HG02678 (cell line): ENCODE measurements around the gene SLC35F4.
A peak's percentile ranks its signal among the peaks of the same experiment; 100 is the strongest.
"Not testable (repeated sequence)": the region's sequence is repeated elsewhere in the genome, so short reads cannot be mapped to it uniquely, and the experiment has no call there.

Experiments
- ATAC-seq: cut with Tn5 transposase; IDR thresholded peaks from one replicate; pipeline ENCODE4 v1.9.1; 2021; ENCODE audit warnings: mild to moderate bottlenecking, moderate library complexity; ENCODE audit not compliant: unreplicated experiment

SLC35F4 gene

GRCh38 chr14:57811998-57812546 lies 53.8 kb downstream of the SLC35F4 start:
- no peak for ATAC-seq

GRCh38 chr14:57809808-57810207 lies 56.1 kb downstream of the SLC35F4 start:
- ATAC-seq, result no peak

DNA sequence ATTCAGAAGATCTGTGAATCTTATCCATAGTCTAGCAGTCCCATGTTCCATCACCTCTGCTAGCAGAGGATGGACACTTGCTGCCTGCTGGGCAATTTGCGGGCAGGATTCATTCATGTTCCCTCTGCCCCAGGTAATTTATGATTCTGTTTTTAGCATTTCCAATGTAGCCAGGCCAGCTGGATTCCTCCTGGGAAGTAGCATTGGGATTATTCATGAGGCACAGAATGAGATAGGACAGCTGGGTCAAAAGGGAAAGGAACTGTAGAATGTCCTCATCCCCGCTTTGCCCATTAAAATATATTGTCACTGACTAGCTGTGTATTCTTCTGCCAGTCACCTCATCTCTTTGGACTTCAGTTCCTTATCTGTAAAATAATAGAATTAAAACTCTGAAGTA lies 68.7 kb downstream of the SLC35F4 start:
- ATAC-seq, result no peak

DNA sequence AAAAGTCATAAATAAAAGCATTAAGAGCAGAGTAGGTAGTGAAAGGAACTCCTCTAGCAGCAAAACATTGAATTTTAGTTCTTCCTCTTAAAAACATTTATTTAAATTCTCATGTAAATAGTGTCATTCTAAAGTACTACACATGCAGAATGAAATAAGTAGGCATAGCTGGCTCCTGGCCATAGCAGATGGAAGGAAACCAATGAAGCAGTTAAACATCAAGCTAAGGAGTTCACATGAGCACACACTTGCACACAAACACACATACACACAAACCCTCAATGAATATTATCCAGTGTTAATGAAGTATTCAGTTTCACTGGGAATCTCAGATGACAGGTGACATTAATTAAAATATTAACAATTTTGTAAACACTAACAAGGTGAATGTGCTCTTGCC lies 69.3 kb downstream of the SLC35F4 start:
- no peak for ATAC-seq

DNA sequence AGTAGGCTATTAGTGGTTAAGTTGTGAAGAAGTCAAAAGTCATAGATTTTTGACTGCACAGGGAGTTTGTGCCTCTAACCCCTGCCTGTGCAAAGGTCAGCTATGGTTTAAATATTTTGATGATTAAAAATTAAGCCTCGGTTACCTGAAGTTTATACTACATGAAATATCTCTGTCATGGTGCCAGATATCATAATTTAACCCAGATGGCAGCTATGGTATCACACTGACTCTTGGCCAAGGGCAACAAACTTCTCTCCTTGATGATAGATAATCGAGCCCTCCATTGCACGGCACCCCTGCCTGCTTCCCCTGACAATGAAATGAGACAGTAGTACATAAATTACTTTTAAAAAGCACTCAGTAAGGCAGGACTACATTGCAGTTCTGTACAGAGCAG lies 80.8 kb downstream of the SLC35F4 start:
- no peak for ATAC-seq

DNA sequence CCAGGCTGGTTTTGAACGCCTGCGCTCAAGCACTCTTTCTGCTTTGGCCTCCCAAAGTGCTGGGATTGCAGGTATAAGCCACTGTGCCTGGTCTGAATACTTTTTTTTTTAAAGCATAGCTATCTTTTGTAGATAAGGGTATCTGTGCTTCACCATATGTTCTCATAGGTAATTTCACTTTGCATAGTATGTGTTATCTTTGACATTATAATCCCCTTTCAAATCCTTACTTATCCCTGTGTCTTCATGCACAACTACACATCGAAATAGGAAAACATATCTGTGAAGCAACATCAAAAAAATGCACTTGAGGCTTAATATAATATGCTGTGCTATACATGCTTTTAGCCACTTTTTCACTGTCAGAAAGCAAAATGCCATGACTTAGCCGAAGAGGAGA lies 94.1 kb downstream of the SLC35F4 start:
- no peak for ATAC-seq

GRCh38 chr14:57769863-57770523 lies 95.9 kb downstream of the SLC35F4 start:
- ATAC-seq, result peak; percentile 43

GRCh38 chr14:57761800-57762199 lies 104.1 kb downstream of the SLC35F4 start:
- no peak for ATAC-seq

DNA sequence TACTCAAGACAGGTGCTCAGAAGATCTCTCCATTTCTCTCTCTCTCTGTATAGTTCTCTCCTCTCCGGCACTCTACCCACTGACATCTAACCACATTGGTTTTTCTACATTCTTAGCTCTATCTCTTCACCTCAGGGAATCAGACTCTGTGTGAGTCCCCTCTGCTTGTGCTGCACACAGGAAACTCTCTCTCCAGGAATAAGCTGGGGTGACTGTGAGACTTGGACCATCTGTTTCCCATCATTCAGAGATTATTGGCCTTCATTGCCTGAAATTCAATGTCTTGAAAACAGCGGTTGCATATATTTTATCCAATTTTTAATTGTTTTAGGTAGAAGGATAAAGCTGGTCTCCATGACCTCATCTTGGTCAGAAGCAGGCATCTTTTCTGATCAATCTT lies 105.0 kb downstream of the SLC35F4 start:
- no peak for ATAC-seq

DNA sequence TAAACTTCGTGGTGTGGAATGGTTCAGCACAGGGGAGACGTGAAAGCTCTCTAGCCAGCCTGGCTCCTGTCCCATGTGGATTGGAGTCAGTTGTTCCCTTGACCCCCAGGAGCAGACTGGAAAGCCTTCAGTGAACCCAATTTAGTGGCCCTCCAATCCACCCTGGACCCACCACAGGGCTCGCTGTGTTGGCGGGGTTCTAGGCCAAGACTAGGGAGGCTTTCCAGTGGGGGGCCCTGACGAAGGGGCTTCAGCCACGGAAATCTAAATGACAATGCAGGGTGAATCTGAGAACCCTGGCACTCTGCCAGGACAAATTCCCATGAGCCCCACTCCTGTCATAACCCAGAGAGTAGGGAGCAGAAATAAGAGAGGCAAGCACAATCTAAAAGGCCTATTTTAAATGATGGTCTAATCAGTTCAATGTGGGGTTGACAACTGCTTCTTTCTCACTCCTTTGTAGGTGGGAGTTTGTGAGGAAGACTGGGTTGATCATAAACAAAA lies 110.8 kb downstream of the SLC35F4 start:
- no peak for ATAC-seq

DNA sequence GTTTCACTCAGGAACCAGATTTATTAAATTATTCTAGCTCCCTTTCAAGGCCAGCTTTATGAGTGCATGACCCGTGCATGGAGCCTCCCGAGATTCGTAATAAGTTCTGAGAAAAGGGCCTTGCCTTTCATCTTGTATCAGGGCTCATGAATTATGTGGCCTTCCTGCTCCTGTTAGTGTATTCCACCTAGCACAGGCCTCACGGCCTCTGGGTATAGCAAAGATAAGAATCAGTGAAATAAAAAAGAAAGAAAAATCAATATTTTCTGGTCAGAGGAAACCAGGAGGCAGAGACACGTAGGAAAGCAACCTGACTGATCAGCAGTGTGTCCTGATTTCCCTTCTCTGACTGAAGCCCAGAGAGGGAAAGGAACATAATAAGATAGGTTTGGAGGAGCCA lies 111.4 kb downstream of the SLC35F4 start:
- ATAC-seq, result no peak

DNA sequence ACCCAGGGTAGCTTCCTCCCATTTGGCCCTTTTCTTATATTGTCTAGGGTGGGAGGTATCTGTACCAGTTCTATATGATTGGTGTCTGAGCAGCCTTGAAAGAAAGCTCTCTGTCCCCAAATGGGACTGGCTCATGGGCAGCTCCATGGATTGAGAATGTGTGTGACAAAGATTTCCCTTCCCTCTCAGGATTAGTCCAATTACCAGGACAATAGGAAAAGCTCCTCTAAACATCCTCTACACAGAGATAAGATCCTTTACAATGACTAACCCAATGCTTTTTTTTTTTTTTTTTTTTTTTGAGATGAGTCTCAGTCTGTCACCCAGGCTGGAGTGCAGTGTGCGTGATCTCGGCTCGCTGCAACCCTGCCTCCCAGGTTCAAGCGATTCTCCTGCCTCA lies 112.1 kb downstream of the SLC35F4 start:
- ATAC-seq, result no peak

DNA sequence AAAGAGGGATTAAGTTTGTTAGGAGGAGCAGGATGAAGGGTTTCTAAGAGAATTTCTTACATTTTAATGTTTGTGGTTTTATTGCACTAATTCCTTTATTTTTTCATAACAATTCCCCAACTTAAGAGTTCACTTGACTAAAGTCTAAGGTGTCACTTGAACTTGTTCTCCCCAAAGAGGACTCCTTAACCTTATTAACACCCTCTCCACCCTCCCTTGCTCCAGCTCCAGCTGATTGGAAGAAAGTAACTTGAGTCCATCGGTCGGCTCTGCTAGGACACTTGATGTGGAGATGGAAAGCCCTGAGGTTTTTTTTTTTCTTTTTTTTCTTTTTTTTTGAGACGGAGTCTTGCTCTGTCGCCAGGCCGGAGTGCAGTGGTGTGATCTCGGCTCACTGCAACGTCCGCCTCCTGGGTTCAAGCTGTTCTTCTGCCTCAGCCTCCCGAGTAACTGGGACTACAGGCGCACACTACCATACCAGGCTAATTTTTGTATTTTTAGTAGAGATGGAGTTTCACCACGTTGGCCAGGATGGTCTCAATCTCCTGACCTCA lies 113.7 kb downstream of the SLC35F4 start:
- not testable (repeated sequence) for ATAC-seq

- no peak for ATAC-seq
Measured at GRCh38 chr14:57751400-57751799, 114.5 kb downstream of the SLC35F4 start.

DNA sequence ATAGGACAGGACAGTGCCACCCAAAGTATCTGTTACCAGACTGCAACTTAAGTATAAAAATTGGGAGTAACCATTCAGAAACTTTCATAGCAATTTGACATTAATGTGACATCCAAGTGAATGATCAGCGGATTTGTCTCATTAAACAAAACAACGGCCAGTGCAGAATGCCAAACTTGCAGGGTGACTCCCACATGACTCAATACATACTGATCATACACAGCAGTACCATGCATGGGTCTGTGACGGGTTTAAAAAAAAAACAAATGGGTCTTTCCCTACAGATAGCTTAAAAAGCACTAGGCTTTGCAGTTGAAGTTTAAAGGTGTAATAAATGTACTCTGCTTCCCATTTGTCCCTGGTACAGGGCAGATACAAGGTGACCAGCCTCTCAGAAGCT lies 116.6 kb downstream of the SLC35F4 start:
- no peak for ATAC-seq

DNA sequence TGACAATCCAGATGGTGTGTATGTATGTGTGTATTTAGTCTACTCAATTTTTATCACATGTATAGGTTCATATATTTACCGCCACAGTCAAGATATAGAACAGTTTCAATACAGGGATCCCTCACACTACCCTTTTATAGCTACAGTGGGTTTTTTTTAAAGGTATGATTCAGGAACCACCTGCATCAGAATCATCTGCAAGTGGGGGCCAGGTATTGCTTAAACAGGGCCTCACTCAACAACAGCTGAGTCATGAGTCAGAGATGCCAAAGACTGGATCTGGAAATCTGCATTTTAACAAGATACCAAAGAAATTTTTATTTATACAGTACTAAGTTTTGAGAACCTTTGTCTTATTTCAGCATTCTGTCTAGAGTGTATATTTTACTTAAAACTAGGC lies 117.6 kb downstream of the SLC35F4 start:
- no peak for ATAC-seq

GRCh38 chr14:57747036-57747435 lies 118.9 kb downstream of the SLC35F4 start:
- ATAC-seq, result no peak

- no peak for ATAC-seq
Measured at GRCh38 chr14:57746563-57746962, 119.3 kb downstream of the SLC35F4 start.

DNA sequence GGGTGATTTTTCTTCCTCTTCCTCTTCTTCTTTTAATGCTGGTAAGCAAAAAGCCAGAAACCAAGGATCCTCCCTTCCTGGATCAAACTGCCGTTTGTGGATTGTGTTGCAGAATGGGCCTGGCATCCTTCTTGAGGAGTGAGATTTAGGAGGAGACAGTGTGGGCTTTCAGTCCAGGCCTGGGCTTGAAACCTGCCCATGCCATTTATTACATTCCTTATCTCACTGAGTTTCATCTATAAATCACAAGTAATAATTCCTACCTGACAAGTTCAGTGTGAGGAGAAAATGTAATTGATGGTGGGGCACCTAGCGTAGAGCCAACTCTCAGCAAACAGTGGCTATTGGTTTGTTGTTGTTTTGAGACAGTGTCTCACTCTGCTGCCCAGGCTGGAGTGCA lies 126.4 kb downstream of the SLC35F4 start:
- ATAC-seq, result no peak

DNA sequence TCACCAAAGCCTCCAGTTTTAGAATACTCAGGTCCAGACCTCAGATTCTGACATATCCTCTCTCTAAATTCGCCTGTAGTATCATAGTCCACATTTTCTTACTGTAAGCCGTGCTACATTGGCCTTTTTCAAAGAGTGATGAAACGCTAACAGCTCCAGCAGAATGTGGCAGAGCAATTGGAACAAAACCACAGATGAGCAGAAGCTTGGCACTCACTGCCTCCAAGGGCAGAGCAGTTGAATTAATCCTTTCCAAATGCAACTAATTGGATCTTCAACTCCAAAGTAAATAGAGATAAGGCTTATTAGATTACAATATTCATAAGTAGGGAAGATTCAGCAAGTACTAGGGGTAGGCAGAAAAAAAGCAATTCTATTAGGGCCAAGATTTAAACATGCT lies 128.3 kb downstream of the SLC35F4 start:
- ATAC-seq, result no peak

GRCh38 chr14:57736391-57736790 lies 129.5 kb downstream of the SLC35F4 start:
- ATAC-seq, result no peak

DNA sequence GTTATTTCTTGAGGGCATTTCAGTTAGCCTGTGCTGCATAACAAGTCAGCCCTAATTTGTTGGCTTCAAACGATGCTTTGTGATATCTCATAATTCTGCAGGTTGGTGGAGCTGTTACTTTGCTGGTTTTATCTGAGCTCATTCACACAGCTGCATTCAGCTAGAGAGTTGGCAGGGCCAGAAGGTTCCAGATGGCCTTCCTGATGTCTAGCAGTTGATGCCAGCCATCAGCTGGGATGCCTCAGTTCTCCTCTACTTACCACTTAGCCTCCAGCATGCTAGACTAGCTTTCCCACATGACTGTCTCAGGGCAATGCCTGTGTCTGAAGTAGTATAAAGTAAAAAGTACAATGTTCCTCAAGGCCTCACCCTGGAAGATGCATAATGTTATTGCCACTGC lies 130.6 kb downstream of the SLC35F4 start:
- no peak for ATAC-seq
